Activated CD8-positive, alpha-beta T cell treated with anti-CD3 and anti-CD28 coated beads, Interleukin-2, amount 10 ng/mL, durations not matched to agents 7 days and 5 days (primary cell): ENCODE results near the gene ACTC1. TPM values are rescaled to one million over a fixed set of nuclear protein-coding genes. Genes with fewer than 3 reads are reported as not detected.

Experiments used
- ATAC-seq: fragments of 150-1000 bp; cut with Tn5 transposase; one replicate; pipeline ENCODE4 v1.10.0; 2021; ENCODE audit warnings: moderate library complexity
- CTCF ChIA-PET: fragments of 350-600 bp; sonication (Branson Sonifier 250); formaldehyde crosslinking; loops from one replicate; lab custom pipeline; 2021; ENCODE audit warnings: antibody characterized with exemption; lab: Charles Lee
- POLR2A ChIA-PET: fragments of 350-600 bp; sonication (Branson Sonifier 250); formaldehyde crosslinking; loops from one replicate; lab custom pipeline; 2021; ENCODE audit warnings: antibody characterized with exemption; lab: Charles Lee
- DNase-seq: peaks from one replicate; pipeline ENCODE4 v3.0.0-alpha.2; 2020
- H3K27ac Mint-ChIP-seq: one replicate; pipeline ENCODE4 v1.8.0; 2021; ENCODE audit warnings: mild to moderate bottlenecking, mixed read lengths
- H3K27me3 Mint-ChIP-seq: one replicate; pipeline ENCODE4 v1.8.0; 2021; ENCODE audit warnings: low read depth, mixed read lengths
- H3K36me3 Mint-ChIP-seq: one replicate; pipeline ENCODE4 v1.8.0; 2021; ENCODE audit warnings: low read depth, mixed read lengths
- H3K4me1 Mint-ChIP-seq: one replicate; pipeline ENCODE4 v1.8.0; 2021; ENCODE audit warnings: low read depth, mixed read lengths
- H3K4me3 Mint-ChIP-seq: one replicate; pipeline ENCODE4 v1.8.0; 2021; ENCODE audit warnings: mild to moderate bottlenecking, mixed read lengths
- H3K9me3 Mint-ChIP-seq: one replicate; pipeline ENCODE4 v1.8.0; 2022; ENCODE audit warnings: mixed read lengths; ENCODE audit not compliant: insufficient read depth
- total RNA-seq, 2 experiments: library from RNA; stranded (reverse); gene quantifications; one replicate each; pipeline ENCODE4 v1.2.3, GENCODE V29; 2021

The ACTC1 gene
- total RNA-seq, 2 experiments from 2014 or later, result not detected

GRCh38 chr15:34794590-34795206 lies 651 bp downstream of the ACTC1 start:
- no peak overlapping the region for H3K4me3 Mint-ChIP-seq
- peaks cover 42% of the 10 kb centered on the region for H3K27me3 Mint-ChIP-seq
- ATAC-seq, result no peak
- DNase-seq, result no peak
- no peaks in the 10 kb centered on the region for H3K36me3 Mint-ChIP-seq
- no peak overlapping the region for H3K27ac Mint-ChIP-seq
- ChIA-PET CTCF (no interaction called here), POLR2A (no interaction called here)
- no peaks in the 10 kb centered on the region for H3K9me3 Mint-ChIP-seq
- H3K4me1 Mint-ChIP-seq, result no peaks in the 10 kb centered on the region

- Mint-ChIP-seq H3K4me3 (no peak overlapping the region), H3K36me3 (no peaks in the 10 kb centered on the region), H3K27me3 (peaks cover 46% of the 10 kb centered on the region), H3K9me3 (no peaks in the 10 kb centered on the region), H3K4me1 (no peaks in the 10 kb centered on the region), H3K27ac (no peak overlapping the region)
- ATAC-seq (no peak), DNase-seq (no peak)
- POLR2A ChIA-PET, result no interaction called here
- CTCF ChIA-PET, result no interaction called here
Observed at GRCh38 chr15:34793901-34794300, 1.4 kb downstream of the ACTC1 start.

GRCh38 chr15:34793071-34793470 lies 2.3 kb downstream of the ACTC1 start:
- Mint-ChIP-seq H3K36me3 (no peaks in the 10 kb centered on the region), H3K4me3 (no peak overlapping the region), H3K9me3 (no peaks in the 10 kb centered on the region), H3K27me3 (peaks cover 46% of the 10 kb centered on the region), H3K27ac (no peak overlapping the region), H3K4me1 (no peaks in the 10 kb centered on the region)
- POLR2A ChIA-PET, result no interaction called here
- ATAC-seq (no peak), DNase-seq (no peak)
- CTCF ChIA-PET, result no interaction called here

DNA sequence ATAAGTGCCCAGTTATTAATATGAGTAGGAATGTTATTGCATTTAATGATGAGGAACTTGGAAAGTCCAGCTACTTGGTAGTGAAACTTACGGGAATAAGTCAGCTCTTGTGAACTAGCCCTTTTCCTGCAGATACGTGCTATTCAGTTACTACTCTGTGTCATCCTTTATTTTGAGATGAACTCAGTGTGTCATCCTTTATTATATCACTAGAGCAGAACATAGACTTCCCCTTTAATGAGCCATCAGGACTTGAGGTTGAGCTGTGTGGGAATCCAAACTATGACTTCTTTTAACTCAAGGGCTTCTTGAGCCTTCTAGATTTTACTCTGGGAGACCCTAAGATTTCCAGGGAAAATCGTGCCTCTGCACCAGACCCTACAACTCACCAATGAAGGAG lies 3.6 kb downstream of the ACTC1 start:
- Mint-ChIP-seq H3K27ac (no peak overlapping the region), H3K36me3 (no peaks in the 10 kb centered on the region), H3K27me3 (peaks cover 36% of the 10 kb centered on the region), H3K9me3 (no peaks in the 10 kb centered on the region), H3K4me3 (no peak overlapping the region), H3K4me1 (no peaks in the 10 kb centered on the region)
- ChIA-PET POLR2A (no interaction called here), CTCF (no interaction called here)
- ATAC-seq (no peak), DNase-seq (no peak)

DNA sequence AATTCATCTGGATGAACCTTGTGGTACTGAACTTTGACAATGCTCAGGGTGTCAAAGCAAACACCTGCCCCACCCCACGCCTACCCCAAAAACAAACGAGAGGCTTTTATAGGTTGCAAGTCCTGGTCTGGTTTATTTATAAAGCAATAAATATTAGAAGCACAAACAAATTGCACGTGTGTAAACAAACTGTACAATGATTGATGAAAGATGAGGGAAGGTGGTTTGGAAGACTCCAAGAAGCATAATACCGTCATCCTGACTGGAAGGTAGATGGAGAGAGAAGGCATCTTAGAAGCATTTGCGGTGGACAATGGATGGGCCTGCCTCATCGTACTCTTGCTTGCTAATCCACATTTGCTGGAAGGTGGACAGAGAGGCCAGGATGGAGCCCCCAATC lies 5.2 kb downstream of the ACTC1 start:
- Mint-ChIP-seq H3K9me3 (no peaks in the 10 kb centered on the region), H3K27me3 (peaks cover 31% of the 10 kb centered on the region), H3K4me1 (no peaks in the 10 kb centered on the region), H3K36me3 (no peaks in the 10 kb centered on the region), H3K27ac (no peak overlapping the region), H3K4me3 (no peak overlapping the region)
- POLR2A ChIA-PET, result no interaction called here
- CTCF ChIA-PET, result no interaction called here
- ATAC-seq (no peak), DNase-seq (no peak)

DNA sequence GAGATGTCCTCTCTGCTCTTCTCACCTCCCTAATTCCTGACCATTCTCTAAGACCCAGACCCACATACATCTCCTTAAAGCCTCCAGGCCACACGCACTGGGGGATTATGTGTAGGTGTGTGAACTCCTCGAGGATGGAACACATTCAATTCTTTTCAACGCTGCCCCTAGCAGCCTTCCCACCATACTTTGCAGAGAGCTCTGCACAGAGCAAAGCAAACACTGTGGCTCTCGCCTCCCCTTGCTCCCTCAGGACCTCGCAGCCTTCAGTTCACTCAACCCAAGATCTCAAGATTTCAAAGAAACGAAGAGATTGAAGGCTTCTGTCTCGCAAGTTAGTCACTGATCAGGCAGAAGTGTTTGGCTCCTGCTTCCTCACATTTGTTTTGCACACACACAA lies 6.0 kb downstream of the ACTC1 start:
- ChIA-PET CTCF (no interaction called here), POLR2A (no interaction called here)
- no peaks in the 10 kb centered on the region for H3K4me1 Mint-ChIP-seq
- H3K27ac Mint-ChIP-seq, result no peak overlapping the region
- peaks cover 23% of the 10 kb centered on the region for H3K27me3 Mint-ChIP-seq
- H3K4me3 Mint-ChIP-seq, result no peak overlapping the region
- no peak for DNase-seq
- H3K36me3 Mint-ChIP-seq, result no peaks in the 10 kb centered on the region
- H3K9me3 Mint-ChIP-seq, result no peaks in the 10 kb centered on the region
- ATAC-seq, result no peak

- Mint-ChIP-seq H3K27me3 (peaks cover 15% of the 10 kb centered on the region), H3K9me3 (no peaks in the 10 kb centered on the region), H3K27ac (no peak overlapping the region), H3K4me1 (no peaks in the 10 kb centered on the region), H3K4me3 (no peak overlapping the region), H3K36me3 (no peaks in the 10 kb centered on the region)
- ATAC-seq (no peak), DNase-seq (no peak)
- ChIA-PET CTCF (no interaction called here), POLR2A (no interaction called here)
Observed at GRCh38 chr15:34786206-34786605, 9.1 kb downstream of the ACTC1 start.

DNA sequence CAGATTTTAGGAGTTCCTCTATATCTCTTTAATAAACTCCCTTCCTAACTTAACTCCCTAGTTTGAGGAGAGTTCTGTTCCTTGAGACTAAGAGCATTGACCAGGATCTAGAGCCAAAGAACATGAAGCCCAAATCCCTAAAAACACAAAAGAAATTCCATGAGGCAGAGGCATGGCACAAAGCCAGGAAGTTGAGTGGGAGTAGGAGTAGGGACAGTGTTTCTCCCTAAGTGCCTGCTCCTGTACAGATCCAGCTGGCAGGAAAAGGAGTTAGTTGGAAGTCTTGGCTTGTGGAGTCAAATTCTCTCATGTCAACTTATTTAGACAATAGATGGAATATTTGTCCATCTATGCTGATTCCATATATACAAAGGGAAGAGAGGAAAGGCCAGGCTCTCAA lies 11.4 kb downstream of the ACTC1 start:
- no peak for DNase-seq
- Mint-ChIP-seq H3K4me3 (no peak overlapping the region), H3K27ac (no peak overlapping the region), H3K9me3 (peaks cover 7% of the 10 kb centered on the region), H3K4me1 (no peaks in the 10 kb centered on the region), H3K36me3 (no peaks in the 10 kb centered on the region), H3K27me3 (peaks cover 14% of the 10 kb centered on the region)
- CTCF ChIA-PET, result no interaction called here
- ATAC-seq, result no peak
- POLR2A ChIA-PET, result no interaction called here

- POLR2A ChIA-PET, result no interaction called here
- Mint-ChIP-seq H3K4me3 (no peak overlapping the region), H3K27ac (no peak overlapping the region), H3K36me3 (no peaks in the 10 kb centered on the region), H3K27me3 (peaks cover 14% of the 10 kb centered on the region), H3K9me3 (peaks cover 7% of the 10 kb centered on the region), H3K4me1 (no peaks in the 10 kb centered on the region)
- CTCF ChIA-PET, result no interaction called here
- ATAC-seq, result no peak
- no peak for DNase-seq
Observed at GRCh38 chr15:34783431-34783830, 11.9 kb downstream of the ACTC1 start.

- no peak for ATAC-seq
- H3K4me1 Mint-ChIP-seq, result no peaks in the 10 kb centered on the region
- POLR2A ChIA-PET, result no interaction called here
- no peak overlapping the region for H3K27ac Mint-ChIP-seq
- DNase-seq, result no peak
- H3K27me3 Mint-ChIP-seq, result peaks cover 14% of the 10 kb centered on the region
- H3K4me3 Mint-ChIP-seq, result no peak overlapping the region
- no peaks in the 10 kb centered on the region for H3K36me3 Mint-ChIP-seq
- peaks cover 7% of the 10 kb centered on the region for H3K9me3 Mint-ChIP-seq
- CTCF ChIA-PET, result no interaction called here
Observed at GRCh38 chr15:34782901-34783300, 12.4 kb downstream of the ACTC1 start.

DNA sequence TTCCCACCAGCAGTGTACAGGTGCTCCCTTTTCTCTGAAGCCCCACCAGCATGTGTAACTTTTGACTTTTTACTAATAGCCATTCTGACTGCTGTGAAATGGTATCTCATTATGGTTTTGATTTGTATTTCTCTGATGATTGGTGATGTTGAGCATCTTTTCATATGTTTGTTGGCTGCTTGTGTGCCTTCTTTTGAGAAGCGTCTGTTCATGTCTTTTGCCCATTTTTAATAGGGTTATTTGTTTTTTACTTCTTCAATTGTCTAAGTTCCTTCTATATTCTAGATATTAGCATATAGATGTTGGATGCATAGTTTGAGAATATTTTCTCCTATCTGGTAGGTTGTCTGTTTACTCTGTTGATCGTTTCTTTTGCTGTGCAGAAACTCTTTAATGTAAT lies 14.6 kb downstream of the ACTC1 start:
- Mint-ChIP-seq H3K27me3 (peaks cover 15% of the 10 kb centered on the region), H3K4me3 (no peak overlapping the region), H3K27ac (no peak overlapping the region), H3K36me3 (no peaks in the 10 kb centered on the region), H3K9me3 (peaks cover 7% of the 10 kb centered on the region), H3K4me1 (no peaks in the 10 kb centered on the region)
- ChIA-PET POLR2A (no interaction called here), CTCF (no interaction called here)
- DNase-seq (no peak), ATAC-seq (no peak)

- Mint-ChIP-seq H3K4me1 (no peaks in the 10 kb centered on the region), H3K9me3 (peaks cover 7% of the 10 kb centered on the region), H3K27me3 (peaks cover 17% of the 10 kb centered on the region), H3K4me3 (no peak overlapping the region), H3K36me3 (no peaks in the 10 kb centered on the region), H3K27ac (no peak overlapping the region)
- ChIA-PET POLR2A (interaction anchor here (0.6 kb wide), 1 partner anchor 640 kb away, joined by 3 read pairs; no protein-coding TSS in a partner anchor), CTCF (no interaction called here)
- DNase-seq (no peak), ATAC-seq (no peak)
Observed at GRCh38 chr15:34776606-34777105, 18.7 kb downstream of the ACTC1 start.

GRCh38 chr15:34773917-34774316 lies 21.4 kb downstream of the ACTC1 start:
- Mint-ChIP-seq H3K9me3 (no peaks in the 10 kb centered on the region), H3K4me1 (no peaks in the 10 kb centered on the region), H3K36me3 (no peaks in the 10 kb centered on the region), H3K27ac (no peak overlapping the region), H3K27me3 (peaks cover 7% of the 10 kb centered on the region), H3K4me3 (no peak overlapping the region)
- ChIA-PET CTCF (interaction anchor here (0.7 kb wide), 1 partner anchor 275 kb away, joined by 3 read pairs; no protein-coding TSS in a partner anchor), POLR2A (no interaction called here)
- ATAC-seq, result no peak
- DNase-seq, result no peak
